DMS114 treated with DMSO at 0.1 percent for 48 hours (cell line): ENCODE data around the gene TMEM200A.
"Not testable (repeated sequence)": the region's sequence is repeated elsewhere in the genome, so short reads cannot be mapped to it uniquely, and the experiment has no call there.

Experiments
- DNase-seq: peaks from one replicate; lab custom pipeline; 2025; ENCODE audit not compliant: unreplicated experiment; lab: John Stamatoyannopoulos, UW

The TMEM200A gene

DNA sequence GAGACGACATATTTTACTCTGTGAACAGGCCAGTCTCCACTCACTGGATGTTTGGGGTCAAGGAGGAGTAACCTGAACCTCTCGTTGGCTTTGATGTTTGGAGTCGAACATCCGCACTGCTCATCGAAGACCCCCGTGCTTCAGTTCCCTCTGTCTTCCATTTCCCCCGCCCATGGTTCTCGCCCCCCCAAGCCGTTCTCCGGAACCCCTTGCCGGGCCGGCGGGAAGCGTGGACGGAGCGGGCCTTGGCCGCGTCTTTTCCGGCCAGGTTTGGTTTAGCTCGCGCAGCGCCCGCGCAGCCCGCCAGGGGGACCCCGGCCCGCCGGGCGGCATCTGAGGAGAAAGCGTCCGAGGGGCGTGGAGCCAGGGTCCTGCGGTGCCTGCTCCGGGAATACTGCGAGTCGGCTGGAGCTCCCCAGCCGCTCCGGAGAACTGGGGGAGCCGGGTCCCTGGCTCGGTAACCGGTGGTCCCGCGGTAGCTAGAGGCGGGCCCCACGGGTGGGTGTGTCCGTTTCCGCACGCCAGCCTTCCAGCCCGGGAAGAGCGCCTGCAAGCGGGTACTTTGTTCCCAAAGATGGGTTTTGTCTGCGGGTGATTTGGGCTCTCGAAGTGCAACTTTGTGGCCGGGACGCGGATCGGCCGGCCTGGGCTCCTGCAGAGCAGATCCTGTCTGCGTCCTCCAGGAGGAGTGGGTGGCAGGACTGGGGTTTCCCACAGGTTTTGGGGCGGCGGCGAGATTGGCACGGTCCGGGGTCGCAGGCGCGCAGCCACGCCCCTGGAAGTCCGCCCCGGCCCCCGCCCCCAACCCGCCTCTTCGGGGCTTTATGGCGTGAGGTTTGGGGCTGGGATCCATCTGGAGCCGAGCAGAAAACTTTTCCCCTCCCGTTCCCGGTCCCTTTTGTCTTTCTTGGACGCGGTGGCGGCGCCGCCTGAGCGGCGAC lies at the start of gene TMEM200A:
TMEM200A (plus strand) TSS at position 852 of the 941 bp plus-strand sequence. CDS start 74,406 bp downstream, outside the sequence.
- DNase-seq: peak; percentile 24

DNA sequence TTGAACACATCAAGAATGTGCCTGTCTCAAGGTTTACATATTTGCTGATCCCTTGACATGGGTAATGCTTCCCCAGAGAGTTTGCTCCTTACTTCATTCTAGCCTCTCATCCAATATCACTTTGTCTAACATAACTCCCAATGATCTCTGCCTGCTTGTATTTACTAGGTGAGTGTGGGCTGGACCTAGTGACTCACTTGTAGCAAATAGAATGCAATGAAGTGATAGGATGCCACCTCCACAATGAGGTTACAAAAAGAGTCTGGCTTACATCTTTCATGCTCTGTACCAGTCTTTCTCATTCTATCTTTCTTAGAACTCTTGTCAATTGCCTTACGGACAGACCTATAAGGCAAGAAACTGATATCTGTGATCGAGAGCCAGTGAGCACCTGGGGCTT lies 44.9 kb upstream of the TMEM200A start:
- DNase-seq: no peak

DNA sequence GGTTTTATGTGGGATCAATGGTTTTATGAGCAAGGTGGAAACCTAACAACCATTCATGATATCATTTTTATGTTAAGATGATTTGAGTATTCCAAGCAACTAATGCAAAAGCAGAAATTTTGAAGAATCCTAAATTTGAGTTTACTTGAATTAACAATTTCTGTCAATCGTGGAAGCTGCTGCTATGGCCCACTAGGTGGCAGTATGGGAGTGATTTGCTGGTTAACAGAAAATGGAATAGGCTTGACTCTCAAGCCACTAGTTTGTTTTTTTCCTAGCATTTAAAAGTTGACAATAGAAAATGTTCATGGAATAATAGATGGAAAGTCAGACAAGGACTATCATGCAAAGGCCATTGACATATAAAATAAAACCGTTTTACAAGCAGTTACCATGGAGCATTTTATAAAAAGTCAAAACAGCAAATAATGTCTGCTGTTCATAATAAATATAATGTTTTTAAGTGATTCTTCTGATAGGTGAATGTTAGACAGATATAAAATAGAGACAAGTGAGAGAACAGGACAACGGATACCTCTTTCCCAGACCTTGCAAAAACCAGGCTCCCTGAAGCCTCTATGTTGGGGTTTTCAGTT lies 43.0 kb upstream of the TMEM200A start:
- peak; percentile 30 for DNase-seq

DNA sequence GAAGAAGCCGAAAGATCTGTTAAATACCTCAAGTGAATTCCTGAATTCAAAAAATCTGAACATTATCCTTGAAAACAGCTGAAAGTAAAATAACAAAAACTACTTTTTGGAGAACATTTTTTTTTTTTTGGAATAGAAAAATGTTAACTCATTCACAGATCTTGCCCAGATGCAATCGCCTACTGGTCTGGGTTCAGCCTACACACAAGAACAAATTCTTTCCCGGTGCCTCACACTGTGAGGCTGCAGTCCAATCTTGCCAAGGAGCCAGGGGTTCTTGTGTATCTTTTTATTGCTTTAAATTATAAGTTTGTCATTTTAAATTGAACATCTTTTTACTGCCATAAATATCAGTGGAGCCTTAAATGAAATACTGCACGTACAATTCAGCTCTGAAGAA lies 41.2 kb upstream of the TMEM200A start:
- DNase-seq: no peak

DNA sequence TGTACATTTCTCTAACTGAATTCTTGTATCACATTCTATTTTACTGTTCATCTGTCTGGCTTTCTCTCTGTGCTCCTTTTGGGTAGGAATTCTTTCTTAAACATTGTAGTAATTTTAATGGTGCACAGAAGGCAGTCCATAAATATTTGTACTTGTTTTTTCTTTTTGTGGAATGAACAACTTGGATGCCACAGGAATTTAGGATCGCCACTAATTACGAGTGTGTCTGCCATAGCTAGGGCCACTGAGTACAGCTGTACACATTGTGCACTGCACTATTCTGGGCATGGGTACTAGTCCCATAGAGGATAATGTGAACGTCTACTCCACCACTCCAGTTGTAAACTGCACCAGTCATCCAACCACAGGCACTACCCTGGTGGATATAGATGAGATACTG lies 39.3 kb upstream of the TMEM200A start:
- no peak for DNase-seq

DNA sequence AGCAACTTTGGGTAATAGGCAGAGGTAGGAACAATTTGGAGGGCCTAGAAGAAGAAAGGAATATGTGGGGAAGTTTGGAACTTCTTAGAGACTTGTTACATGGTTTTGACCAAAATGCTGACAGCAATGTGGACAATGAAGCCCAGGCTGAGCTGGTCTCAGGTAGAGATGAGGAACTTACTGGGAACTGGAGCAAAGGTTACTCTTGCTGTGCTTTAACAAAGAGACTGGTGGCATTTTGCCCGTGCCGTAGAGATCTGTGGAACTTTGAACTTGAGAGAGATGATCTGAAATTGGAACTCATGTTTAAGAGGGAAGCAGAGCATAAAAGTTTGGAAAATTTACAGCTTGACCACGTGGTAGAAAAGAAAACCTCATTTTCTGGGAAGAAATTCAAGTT lies 28.3 kb upstream of the TMEM200A start:
- no peak for DNase-seq

DNA sequence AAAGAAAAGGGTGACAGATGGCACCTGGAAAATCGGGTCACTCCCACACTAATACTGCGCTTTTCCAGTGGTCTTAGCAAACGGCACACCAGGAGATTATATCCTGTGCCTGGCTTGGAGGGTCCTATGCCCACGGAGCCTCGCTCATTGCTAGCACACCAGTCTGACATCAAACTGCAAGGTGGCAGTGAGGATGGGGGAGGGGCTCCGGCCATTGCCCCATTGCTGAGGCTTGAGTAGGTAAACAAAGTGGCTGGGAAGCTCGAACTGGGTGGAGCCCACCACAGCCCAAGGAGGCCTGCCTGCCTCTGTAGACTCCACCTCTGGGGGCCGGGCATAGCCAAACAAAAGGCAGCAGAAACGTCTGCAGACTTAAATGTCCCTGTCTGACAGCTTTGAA lies 19.5 kb upstream of the TMEM200A start:
- DNase-seq: not testable (repeated sequence)

DNA sequence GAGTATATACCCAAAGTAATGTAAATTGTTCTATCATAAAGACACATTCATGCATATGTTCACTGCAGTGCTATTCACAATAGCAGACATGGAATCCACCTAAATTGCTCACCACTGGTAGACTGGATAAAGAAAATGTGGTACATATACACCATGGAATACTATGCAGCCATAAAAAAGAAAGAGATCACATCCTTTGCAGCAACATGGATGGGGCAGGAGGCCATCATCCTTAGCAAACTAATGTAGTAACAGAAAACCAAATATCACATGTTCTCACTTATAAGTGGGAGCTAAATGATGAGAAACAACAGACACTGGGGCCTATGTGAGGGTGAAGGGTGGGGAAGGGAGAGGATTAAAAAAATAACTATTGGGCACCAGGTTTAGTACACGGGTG lies 11.5 kb upstream of the TMEM200A start:
- no peak for DNase-seq

DNA sequence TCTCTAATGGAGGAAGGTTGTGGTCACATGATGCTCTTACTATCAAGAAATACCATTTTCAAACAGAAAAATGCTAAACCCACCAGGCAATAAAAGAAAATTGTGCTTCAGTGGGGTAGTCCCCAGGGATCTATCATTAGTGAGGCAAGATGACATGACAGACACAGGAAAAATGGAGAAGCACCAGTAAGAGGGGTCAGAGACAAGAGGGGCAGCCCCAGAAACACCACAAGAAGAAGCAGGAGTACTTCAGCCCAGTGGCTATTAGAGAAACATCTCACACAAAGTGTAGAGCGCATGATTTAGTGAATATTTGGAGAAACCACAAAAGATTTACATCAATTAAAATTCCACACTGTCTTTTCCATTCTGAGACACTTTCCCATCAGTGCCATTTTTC lies 10.2 kb upstream of the TMEM200A start:
- no peak for DNase-seq

DNA sequence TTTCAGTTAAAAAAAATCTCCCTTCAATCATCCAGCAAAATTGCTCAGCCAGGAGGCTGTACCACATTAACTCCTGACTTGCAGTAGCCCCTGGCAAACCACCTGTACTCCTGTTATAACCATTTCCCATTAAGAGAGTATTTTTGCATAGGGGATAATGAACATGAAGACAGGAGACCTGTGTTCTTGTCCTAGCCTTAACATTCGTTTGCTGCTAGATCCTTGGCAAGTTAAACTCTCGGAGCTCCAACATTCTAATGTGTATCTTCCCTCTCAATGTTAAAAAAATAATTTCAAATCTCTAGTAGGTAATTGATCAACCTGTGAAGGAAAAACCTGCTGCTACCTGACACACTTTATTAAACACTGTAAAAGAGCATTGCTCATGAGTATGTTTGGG lies 8.4 kb upstream of the TMEM200A start:
- no peak for DNase-seq

DNA sequence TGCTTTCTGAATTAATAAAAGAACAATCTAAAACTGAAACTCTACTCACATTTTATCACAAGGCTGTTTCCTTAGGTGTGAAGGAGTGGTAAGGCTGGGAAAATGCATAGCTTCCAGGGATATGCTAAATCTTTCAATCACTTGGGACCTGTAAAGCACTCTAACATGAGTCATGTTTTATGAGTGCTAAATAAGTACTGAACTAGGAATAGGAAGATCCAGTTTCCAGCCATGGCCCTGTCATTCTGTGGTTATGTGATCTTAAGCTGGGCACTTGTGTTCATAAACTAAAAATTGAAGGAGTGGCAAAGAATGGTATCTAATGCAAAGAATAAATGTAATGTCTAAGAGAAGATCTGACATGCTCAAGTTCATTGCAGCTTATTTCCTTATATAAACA lies 6.1 kb upstream of the TMEM200A start:
- no peak for DNase-seq

DNA sequence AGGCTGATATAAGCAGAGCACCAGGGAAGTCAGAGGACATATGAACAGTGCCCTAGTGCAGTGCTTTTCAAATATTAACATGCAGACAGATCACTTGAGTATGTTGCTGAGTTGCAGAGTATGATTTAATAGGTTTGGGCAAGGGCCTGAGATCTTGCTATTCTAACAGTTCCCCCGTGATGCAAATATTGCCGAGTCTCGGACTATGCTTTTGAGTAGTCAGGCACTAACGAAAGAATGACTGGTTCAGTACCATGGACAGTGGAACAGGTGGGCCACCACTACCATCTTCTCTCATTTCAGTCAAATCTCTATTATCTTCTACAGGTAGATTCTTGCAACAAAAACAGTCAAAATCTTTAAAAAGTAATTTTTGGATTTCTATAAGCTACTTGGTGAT lies 3.7 kb upstream of the TMEM200A start:
- DNase-seq: no peak

DNA sequence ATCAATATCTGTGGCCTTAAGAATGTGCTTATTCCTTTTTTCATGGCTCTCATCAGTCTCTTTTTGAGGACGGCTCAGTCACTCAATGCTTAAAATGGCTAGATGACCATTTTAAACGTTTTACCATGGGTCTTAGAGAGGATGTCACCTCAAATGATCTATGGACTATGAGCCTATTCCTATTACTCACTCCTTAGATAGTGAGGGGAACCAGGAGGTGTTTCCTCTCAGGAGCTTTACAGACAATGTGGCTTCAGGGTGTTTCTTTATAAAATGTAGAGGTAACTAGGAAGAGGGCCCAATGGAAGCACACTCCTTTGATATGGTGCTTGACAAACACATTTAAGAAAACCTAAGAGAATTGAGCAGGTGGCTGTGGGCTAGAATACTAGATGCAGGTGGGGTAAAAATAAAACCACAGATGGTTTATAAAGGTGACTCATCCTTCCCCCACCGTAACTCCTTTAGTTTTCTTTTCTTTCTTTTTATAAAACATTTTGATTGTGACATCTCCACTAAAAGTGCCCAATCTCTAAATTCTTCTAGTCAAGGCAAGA lies 1.5 kb upstream of the TMEM200A start:
- no peak for DNase-seq

DNA sequence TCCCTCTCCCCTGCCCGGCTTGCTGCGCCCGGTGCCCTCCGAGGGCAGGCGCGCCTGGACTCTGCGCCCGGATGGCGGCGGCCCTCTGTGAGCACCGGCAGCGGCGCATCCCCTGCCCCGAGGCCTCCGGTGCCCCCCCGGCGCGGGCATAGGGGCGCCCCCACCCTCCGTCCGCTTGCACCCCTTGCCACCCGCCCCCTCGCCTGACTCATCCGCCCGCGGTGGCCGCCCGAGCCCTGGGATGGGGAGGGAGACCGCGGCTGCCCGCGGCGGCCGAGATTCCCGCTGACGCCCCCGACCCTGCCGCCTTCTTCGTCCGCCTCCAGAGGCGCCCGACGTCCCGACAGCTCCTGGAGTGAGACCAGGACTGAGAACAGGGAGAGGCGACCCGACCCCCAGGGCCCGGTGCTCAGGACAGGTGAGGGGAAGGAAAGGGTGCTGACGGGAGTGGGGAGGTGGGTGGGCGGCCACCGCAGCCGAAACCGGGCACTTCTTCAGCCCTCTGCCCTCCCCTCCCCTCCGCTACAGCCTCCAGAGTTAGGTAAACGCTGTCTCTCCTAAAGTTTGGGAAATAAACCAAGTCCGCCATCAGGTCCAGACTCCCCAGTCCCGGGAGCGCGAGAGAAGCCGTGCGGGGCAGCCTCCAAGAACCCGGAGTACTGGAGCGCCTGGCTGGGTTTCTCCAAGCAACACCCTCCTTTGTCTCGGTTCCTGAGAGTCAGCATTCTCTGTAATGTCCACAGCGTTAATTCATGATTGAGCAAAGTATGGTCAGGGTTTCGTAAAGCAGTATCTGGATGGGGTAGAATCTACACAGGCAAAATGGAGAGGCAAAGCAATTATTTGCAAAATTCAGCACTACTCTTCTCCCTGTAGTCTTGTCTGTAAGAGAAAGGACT lies 539 bp downstream of the TMEM200A start:
- no peak for DNase-seq

DNA sequence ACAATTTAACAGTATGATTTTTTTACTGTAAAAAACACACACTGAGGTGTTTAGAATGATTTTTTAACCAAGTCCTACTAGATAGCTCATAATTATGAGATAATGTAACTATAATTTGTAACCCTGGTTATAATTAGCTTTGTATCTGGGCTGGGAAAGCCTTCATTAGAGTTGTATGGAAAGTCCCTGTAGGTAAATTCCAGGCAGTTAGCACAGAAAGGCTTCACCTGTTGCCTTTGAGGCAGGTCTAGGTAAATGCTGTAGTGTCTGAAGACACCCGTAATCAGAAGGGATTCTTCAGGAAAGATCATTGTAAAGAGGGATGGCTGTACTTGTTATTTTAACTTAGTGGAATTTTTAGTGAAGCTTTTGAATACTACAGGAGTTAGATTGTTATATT lies 1.9 kb downstream of the TMEM200A start:
- DNase-seq: no peak

DNA sequence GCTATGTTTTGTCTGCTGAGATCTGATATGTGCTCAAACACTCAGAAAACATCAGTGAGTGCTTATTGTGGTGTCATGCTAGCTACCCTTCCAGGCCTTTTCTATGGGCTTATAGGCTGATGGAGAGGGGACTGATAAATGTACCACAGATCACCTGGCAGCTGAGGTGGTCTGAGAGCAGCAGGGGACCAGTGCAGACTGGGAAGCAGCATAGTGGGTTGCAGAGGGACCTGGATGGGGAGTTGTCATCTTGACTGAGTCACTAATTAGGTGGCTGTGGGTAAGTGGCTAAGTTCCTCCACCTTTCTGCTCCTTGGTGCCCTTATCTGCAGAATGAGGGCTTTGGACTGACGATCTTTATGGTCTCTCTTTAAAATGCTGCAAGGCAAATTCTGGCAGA lies 2.8 kb downstream of the TMEM200A start:
- no peak for DNase-seq

DNA sequence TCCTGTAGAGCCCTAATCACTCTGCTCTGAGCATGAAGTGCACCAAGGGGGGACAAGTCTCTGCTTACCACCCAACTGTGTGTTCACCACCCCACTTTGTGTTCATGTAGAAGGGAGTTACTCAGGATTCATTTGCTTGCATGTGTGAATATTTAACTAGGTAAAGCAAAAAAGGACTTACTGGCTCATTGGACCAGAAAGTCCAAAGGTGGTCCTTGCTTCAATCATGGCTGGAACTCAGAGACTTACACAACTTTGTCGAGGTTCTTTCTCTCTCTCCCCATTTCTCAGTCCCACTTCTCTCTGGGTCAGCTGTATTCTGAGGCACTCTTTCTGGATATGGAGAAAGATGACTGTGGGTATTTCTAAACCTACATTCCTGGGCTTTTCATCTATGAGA lies 4.0 kb downstream of the TMEM200A start:
- no peak for DNase-seq

DNA sequence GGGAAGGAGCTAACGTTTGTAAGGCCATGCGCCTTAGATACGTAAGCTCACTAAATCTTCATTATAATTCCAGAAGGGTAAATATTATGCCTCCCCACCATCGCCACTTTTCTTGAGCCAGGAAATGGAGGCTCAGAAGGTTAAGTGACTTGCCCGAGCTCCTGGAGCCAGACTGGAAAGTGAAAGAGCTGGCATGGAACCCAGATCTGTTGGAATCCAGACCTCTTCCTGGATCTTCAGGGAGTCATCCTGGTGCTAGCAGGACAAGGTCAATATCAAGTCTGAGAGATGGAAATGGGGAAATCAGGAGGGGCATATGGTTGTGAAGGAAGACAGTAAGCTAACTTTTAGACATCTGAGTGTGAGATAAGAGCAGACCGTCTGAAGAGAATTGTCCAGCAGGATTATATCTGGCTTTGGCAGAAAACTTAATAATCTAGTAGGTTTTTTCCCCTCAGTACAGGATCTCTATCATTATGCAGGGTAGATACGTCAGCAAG lies 6.2 kb downstream of the TMEM200A start:
- DNase-seq: no peak

DNA sequence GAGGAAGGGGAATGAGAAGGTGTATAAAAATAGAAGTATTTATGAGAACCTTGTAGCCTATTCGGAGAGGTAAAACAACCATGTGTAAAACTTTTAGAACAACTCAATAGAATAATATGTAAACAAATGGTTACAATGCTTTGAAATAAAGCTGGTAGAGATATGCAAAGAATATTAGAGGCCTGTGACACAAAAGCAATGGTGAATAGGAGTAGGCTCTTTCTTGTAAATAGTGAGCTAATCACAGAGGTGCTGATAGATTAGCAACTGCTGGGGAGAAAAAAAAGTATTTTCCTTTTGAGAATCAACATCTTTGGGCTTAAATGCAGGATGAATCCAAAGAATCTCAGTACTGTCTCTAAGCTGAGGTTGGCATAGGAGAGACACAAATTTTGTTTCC lies 7.0 kb downstream of the TMEM200A start:
- no peak for DNase-seq

DNA sequence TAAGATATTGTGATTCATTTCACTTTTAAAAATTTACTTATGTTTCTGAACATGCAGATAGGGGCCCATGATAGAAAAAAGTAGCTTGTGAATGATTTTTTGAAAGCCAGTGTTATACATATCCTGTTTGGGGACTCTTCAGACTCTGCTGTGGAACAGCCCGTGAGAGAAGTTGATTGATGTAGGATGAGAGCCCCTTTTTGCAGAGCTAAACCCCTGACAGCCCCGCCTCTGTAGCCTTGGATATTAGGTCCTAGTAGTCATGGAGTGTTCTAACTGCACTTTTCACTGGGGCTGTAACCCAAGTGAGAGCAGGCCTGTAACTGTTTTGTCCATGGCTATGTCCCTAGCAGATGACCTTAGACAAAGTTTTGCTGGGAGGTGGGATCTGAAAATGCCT lies 8.2 kb downstream of the TMEM200A start:
- no peak for DNase-seq

DNA sequence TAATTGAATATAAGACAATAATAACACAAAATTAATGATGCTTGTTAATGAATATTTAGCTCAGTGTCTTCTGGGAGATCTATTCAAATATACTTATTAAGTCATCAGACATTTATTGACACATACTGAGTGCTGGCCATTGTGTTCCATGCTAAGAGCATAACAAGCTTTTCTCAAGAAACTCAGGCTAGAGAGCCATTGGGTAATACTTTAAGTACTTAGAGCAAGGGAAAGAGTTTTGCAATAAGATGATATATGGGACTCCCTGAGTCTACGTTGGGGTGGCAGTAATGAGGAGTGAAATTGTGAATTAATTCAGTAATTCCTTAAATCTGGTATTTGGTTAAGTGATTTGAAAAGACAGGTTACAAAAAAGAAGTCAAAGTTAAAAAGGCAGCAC lies 11.1 kb downstream of the TMEM200A start:
- no peak for DNase-seq
